Measurements from ENCODE around the gene YY1.

GRCh38 chr14:100263141-100263540, 24.2 kb downstream of the YY1 start:
- TF ChIP-seq CTCF (IDR thresholded peaks at IDR 0.05), result no peak
- no peak for TF ChIP-seq EZH2 (IDR thresholded peaks at IDR 0.05)
- no peak for TF ChIP-seq EZH2phosphoT487 (IDR thresholded peaks at IDR 0.05)

All from neural progenitor cell (in vitro differentiated cells).